ENCODE measurements around the gene RGMA. TPM values are rescaled to one million over a fixed set of nuclear protein-coding genes. Genes with fewer than 3 reads are reported as not detected.

The RGMA gene
- total and polyA plus RNA-seq, 2 donors (not counting 1 experiment from before 2014, with no cell fraction given), result 0.27 to 1.5 TPM

DNA sequence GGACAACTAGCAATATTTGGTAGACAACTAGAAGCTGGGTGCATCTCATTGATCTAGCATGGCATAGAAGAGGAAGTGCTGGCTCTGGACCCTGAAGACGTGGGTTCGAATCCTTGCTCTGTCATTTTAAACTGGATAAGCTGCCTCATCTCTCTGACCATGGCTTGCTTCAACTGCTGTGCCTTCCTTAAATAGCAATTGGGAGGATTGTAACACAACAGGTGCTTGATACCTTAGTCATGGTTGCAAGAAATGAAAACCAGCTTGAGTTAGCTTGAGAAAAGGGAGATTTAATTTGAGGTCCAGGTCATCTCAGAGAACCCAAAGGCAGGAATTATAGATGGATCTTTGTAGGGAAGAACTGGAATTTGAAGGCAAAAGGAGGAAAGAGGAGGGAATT is 14.8 kb upstream of the RGMA start:
- Histone ChIP-seq H3K4me3 (replicated peaks in 1 of 4; ENCODE audit: control extremely low read depth in 1 of 4, insufficient read depth in 1 of 4, low read depth in 3 of 4, low read length in 4 of 4) (no peak overlapping the region), H3K4me2 (ENCODE audit: extremely low read depth, insufficient read depth, low read length) (no peak overlapping the region), H3K4me1 (ENCODE audit: control insufficient read depth, extremely low read depth, insufficient read depth, low read length) (no peaks in the 10 kb centered on the region), H3K27me3 (ENCODE audit: control insufficient read depth, insufficient read depth, low read length) (no peaks in the 10 kb centered on the region), H3K27ac (ENCODE audit: insufficient read depth, low read length) (no peak overlapping the region), H3K9me3 (ENCODE audit: control insufficient read depth, insufficient read depth, low read depth, low read length) (no peaks in the 10 kb centered on the region), H3K79me2 (ENCODE audit: control insufficient read depth, insufficient read depth, low read length) (no peaks in the 10 kb centered on the region), H2AFZ (ENCODE audit: low read length) (no peak overlapping the region), H3K36me3 (ENCODE audit: control insufficient read depth, insufficient read depth, low read length) (no peaks in the 10 kb centered on the region), H4K20me1 (ENCODE audit: control insufficient read depth, extremely low read depth, insufficient read depth, low read length) (no peaks in the 10 kb centered on the region), H3K9ac (ENCODE audit: insufficient read depth, low read length) (no peak overlapping the region)
- DNase-seq (ENCODE audit: low read depth in 2 of 2), result no peak
- TF ChIP-seq, protein P1, sequence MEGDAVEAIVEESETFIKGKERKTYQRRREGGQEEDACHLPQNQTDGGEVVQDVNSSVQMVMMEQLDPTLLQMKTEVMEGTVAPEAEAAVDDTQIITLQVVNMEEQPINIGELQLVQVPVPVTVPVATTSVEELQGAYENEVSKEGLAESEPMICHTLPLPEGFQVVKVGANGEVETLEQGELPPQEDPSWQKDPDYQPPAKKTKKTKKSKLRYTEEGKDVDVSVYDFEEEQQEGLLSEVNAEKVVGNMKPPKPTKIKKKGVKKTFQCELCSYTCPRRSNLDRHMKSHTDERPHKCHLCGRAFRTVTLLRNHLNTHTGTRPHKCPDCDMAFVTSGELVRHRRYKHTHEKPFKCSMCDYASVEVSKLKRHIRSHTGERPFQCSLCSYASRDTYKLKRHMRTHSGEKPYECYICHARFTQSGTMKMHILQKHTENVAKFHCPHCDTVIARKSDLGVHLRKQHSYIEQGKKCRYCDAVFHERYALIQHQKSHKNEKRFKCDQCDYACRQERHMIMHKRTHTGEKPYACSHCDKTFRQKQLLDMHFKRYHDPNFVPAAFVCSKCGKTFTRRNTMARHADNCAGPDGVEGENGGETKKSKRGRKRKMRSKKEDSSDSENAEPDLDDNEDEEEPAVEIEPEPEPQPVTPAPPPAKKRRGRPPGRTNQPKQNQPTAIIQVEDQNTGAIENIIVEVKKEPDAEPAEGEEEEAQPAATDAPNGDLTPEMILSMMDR (conservative IDR thresholded peaks at IDR 0.05 in 1 of 2, IDR thresholded peaks at IDR 0.05 in 1 of 2; ENCODE audit: low read depth in 1 of 2, low read length in 2 of 2), result no peak
- TF ChIP-seq EZH2 (IDR thresholded peaks at IDR 0.05; ENCODE audit: low read length, missing control alignments), result no peak

DNA sequence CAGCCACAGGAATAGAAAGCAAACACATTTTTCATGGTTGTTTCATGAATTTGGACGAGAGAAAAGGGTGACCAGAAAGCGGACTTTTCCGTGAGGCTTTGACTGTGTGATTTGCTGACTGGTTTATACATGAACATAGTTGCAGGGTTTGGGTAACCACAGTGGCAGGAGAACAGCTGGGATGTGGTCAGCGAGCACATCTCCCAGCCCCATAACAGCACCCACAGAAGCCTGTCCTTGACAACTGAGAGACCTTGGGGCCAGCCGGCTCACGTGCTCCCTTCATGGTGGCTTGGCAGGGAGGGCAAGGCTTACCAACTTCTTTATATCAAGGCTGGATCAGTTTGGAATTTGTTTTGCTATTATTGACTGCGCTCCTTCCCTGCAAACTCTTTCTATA is 13.2 kb upstream of the RGMA start:
- Histone ChIP-seq H3K4me3 (replicated peaks in 1 of 4; ENCODE audit: control extremely low read depth in 1 of 4, insufficient read depth in 1 of 4, low read depth in 3 of 4, low read length in 4 of 4) (no peak overlapping the region), H3K9ac (ENCODE audit: insufficient read depth, low read length) (no peak overlapping the region), H3K36me3 (ENCODE audit: control insufficient read depth, insufficient read depth, low read length) (no peaks in the 10 kb centered on the region), H2AFZ (ENCODE audit: low read length) (no peak overlapping the region), H3K4me1 (ENCODE audit: control insufficient read depth, extremely low read depth, insufficient read depth, low read length) (no peaks in the 10 kb centered on the region), H3K27ac (ENCODE audit: insufficient read depth, low read length) (no peak overlapping the region), H3K9me3 (ENCODE audit: control insufficient read depth, insufficient read depth, low read depth, low read length) (no peaks in the 10 kb centered on the region), H3K27me3 (ENCODE audit: control insufficient read depth, insufficient read depth, low read length) (no peaks in the 10 kb centered on the region), H3K4me2 (ENCODE audit: extremely low read depth, insufficient read depth, low read length) (no peak overlapping the region), H4K20me1 (ENCODE audit: control insufficient read depth, extremely low read depth, insufficient read depth, low read length) (no peaks in the 10 kb centered on the region), H3K79me2 (ENCODE audit: control insufficient read depth, insufficient read depth, low read length) (no peaks in the 10 kb centered on the region)
- TF ChIP-seq, protein P1 (conservative IDR thresholded peaks at IDR 0.05 in 1 of 2, IDR thresholded peaks at IDR 0.05 in 1 of 2; ENCODE audit: low read depth in 1 of 2, low read length in 2 of 2), result no peak
- TF ChIP-seq EZH2 (IDR thresholded peaks at IDR 0.05; ENCODE audit: low read length, missing control alignments), result no peak
- DNase-seq (ENCODE audit: low read depth in 2 of 2), result no peak

DNA sequence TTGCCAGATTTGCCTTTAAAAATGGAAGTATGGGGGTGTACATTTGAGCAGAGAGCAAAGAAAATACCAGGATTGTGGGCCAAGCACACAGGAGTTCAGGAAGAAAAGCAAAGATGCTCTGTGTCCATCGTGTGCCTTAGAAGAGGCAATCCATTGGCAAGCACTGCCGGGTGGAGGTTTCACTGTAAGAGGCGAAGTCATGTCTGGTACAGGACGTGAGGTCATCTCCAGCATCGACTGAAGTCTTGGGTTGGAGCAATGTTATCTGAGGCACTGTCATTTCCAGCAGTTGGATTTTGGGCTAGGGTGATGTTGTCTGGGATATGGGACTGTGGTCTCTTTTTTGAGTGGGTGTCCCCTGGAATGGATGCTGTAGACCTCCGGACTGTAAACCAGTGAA is 4.8 kb upstream of the RGMA start:
- no peaks in the 10 kb centered on the region for H3K4me1 ChIP-seq (ENCODE audit: control insufficient read depth, extremely low read depth, insufficient read depth, low read length)
- H3K9ac ChIP-seq (ENCODE audit: insufficient read depth, low read length), result no peak overlapping the region
- no peak overlapping the region for H3K27ac ChIP-seq (ENCODE audit: insufficient read depth, low read length)
- no peaks in the 10 kb centered on the region for H3K36me3 ChIP-seq (ENCODE audit: control insufficient read depth, insufficient read depth, low read length)
- no peaks in the 10 kb centered on the region for H3K79me2 ChIP-seq (ENCODE audit: control insufficient read depth, insufficient read depth, low read length)
- H3K27me3 ChIP-seq (ENCODE audit: control insufficient read depth, insufficient read depth, low read length), result peaks cover 8% of the 10 kb centered on the region
- TF ChIP-seq, protein P1 (conservative IDR thresholded peaks at IDR 0.05 in 1 of 2, IDR thresholded peaks at IDR 0.05 in 1 of 2; ENCODE audit: low read depth in 1 of 2, low read length in 2 of 2), result no peak
- TF ChIP-seq EZH2 (IDR thresholded peaks at IDR 0.05; ENCODE audit: low read length, missing control alignments), result no peak
- DNase-seq (ENCODE audit: low read depth in 2 of 2), result no peak
- no peaks in the 10 kb centered on the region for H4K20me1 ChIP-seq (ENCODE audit: control insufficient read depth, extremely low read depth, insufficient read depth, low read length)
- H3K9me3 ChIP-seq (ENCODE audit: control insufficient read depth, insufficient read depth, low read depth, low read length), result no peaks in the 10 kb centered on the region
- no peak overlapping the region for H2AFZ ChIP-seq (ENCODE audit: low read length)
- no peak overlapping the region for H3K4me2 ChIP-seq (ENCODE audit: extremely low read depth, insufficient read depth, low read length)
- no peak overlapping the region for H3K4me3 ChIP-seq (replicated peaks in 1 of 4; ENCODE audit: control extremely low read depth in 1 of 4, insufficient read depth in 1 of 4, low read depth in 3 of 4, low read length in 4 of 4)
